Retinal pigment epithelial cell (primary cell): ENCODE measurements around the gene DSN1.

Source experiments
- DNase-seq: peaks from one replicate; pipeline ENCODE4 v3.0.0-alpha.2; 2010; ENCODE audit warnings: low read depth
- H3K4me3 ChIP-seq: 2 replicates; pipeline ENCODE4 v1.5.1; 2011; ENCODE audit warnings: mild to moderate bottlenecking, low read length, control low read depth, moderate library complexity
- CTCF ChIP-seq: conservative IDR thresholded peaks from 2 replicates; pipeline ENCODE4 v1.5.1; 2011; ENCODE audit warnings: low read depth, low read length, control low read depth, inconsistent platforms

DSN1 gene

GRCh38 chr20:36786246-36786645 is 12.7 kb upstream of the DSN1 start:
- TF ChIP-seq CTCF = no peak
- H3K4me3 ChIP-seq = no peak overlapping the region
- DNase-seq = no peak

GRCh38 chr20:36785308-36785707 is 11.7 kb upstream of the DSN1 start:
- no peak for DNase-seq
- no peak for TF ChIP-seq CTCF

GRCh38 chr20:36784900-36785299 is 11.3 kb upstream of the DSN1 start:
- TF ChIP-seq CTCF = no peak
- no peak for DNase-seq
- H3K4me3 ChIP-seq = no peak overlapping the region

More at GRCh38 chr20:36785308-36785707, 11.7 kb upstream of the DSN1 start:
- no peak overlapping the region for H3K4me3 ChIP-seq

GRCh38 chr20:36784116-36784515 is 10.6 kb upstream of the DSN1 start:
- no peak overlapping the region for H3K4me3 ChIP-seq
- DNase-seq = no peak
- no peak for TF ChIP-seq CTCF

GRCh38 chr20:36779656-36780025 is 6.1 kb upstream of the DSN1 start:
- H3K4me3 ChIP-seq = no peak overlapping the region
- no peak for TF ChIP-seq CTCF
- DNase-seq = no peak

- DNase-seq = no peak
- H3K4me3 ChIP-seq = no peak overlapping the region
- no peak for TF ChIP-seq CTCF
These were observed 5.5 kb upstream of the DSN1 start for GRCh38 chr20:36778831-36779655.

- no peak overlapping the region for H3K4me3 ChIP-seq
- DNase-seq = no peak
- no peak for TF ChIP-seq CTCF
These were observed 4.0 kb upstream of the DSN1 start for GRCh38 chr20:36777576-36777975.
